IMR-90 (cell line): ENCODE measurements around the gene SYTL1. TPM values are rescaled to one million over a fixed set of nuclear protein-coding genes. Genes with fewer than 3 reads are reported as not detected.

Experiments
- ATAC-seq: fragments of 200-7000 bp; cut with Tn5 transposase; 2 replicates; pipeline ENCODE4 v1.9.1; 2020; ENCODE audit warnings: low read depth, mild to moderate bottlenecking, moderate library complexity
- BruUV-seq: library from RNA; stranded (reverse); fragments of 400-500 nt; replicated peaks from 2 replicates; lab custom pipeline; 2021; lab: Mats Ljungman, UMichigan
- CTCF ChIA-PET: fragments of 300-600 bp; formaldehyde crosslinking; extraction: SDS; loops from one replicate; lab custom pipeline; 2021; ENCODE audit warnings: antibody characterized with exemption; lab: Yijun Ruan, JAX
- POLR2A ChIA-PET: fragments of 300-600 bp; sonication (Branson Sonifier 250); formaldehyde crosslinking; loops from one replicate; lab custom pipeline; 2022; ENCODE audit warnings: antibody characterized with exemption; ENCODE audit not compliant: unreplicated experiment; lab: Charles Lee
- DNase-seq: peaks from one replicate; pipeline ENCODE4 v3.0.0; 2013
- H2AFZ ChIP-seq: replicated peaks from 2 replicates; pipeline ENCODE3; 2013; ENCODE audit warnings: low read length, mild to moderate bottlenecking; ENCODE audit not compliant: poor library complexity
- H2AK5ac ChIP-seq: 2 replicates; pipeline ENCODE4 v1.6.1; 2013; ENCODE audit warnings: low read depth, low read length, inconsistent platforms
- H2AK9ac ChIP-seq: replicated peaks from 2 replicates; pipeline ENCODE3; 2013; ENCODE audit warnings: mild to moderate bottlenecking, low read depth, low read length, moderate library complexity; ENCODE audit not compliant: poor library complexity
- H2BK120ac ChIP-seq: 2 replicates; pipeline ENCODE4 v1.6.1; 2013; ENCODE audit warnings: low read depth, low read length, inconsistent platforms
- H2BK15ac ChIP-seq: 3 replicates; pipeline ENCODE4 v1.6.1; 2013; ENCODE audit warnings: low read depth, low read length, inconsistent platforms
- H2BK20ac ChIP-seq: 2 replicates; pipeline ENCODE4 v1.6.1; 2013; ENCODE audit warnings: low read depth, mild to moderate bottlenecking, inconsistent platforms, low read length, moderate library complexity
- H2BK5ac ChIP-seq: 2 replicates; pipeline ENCODE4 v1.6.1; 2013; ENCODE audit warnings: mild to moderate bottlenecking, low read depth, low read length, inconsistent platforms; ENCODE audit not compliant: poor library complexity, severe bottlenecking
- H3K14ac ChIP-seq: replicated peaks from 2 replicates; pipeline ENCODE4 v1.6.1; 2013; ENCODE audit warnings: low read depth, low read length, inconsistent platforms
- H3K18ac ChIP-seq: 2 replicates; pipeline ENCODE4 v1.6.1; 2013; ENCODE audit warnings: low read depth, low read length, control low read depth
- H3K23ac ChIP-seq: 2 replicates; pipeline ENCODE4 v1.6.1; 2013; ENCODE audit warnings: low read depth, low read length, inconsistent platforms
- H3K27ac ChIP-seq: 2 replicates; pipeline ENCODE4 v1.5.1; 2013; ENCODE audit warnings: mild to moderate bottlenecking, control low read depth, low read length; ENCODE audit not compliant: insufficient read depth
- H3K27me3 ChIP-seq: 2 replicates; pipeline ENCODE4 v1.6.1; 2013; ENCODE audit warnings: low read length; ENCODE audit not compliant: control insufficient read depth, insufficient read depth
- H3K36me3 ChIP-seq: 2 replicates; pipeline ENCODE4 v1.6.1; 2013; ENCODE audit warnings: low read length, mixed read lengths; ENCODE audit not compliant: control insufficient read depth, insufficient read depth
- H3K4ac ChIP-seq: 2 replicates; pipeline ENCODE4 v1.6.1; 2013; ENCODE audit warnings: low read depth, low read length, inconsistent platforms
- H3K4me1 ChIP-seq: 2 replicates; pipeline ENCODE4 v1.6.1; 2013; ENCODE audit warnings: low read length, mixed read lengths; ENCODE audit not compliant: control insufficient read depth, insufficient read depth
- H3K4me2 ChIP-seq: 2 replicates; pipeline ENCODE4 v1.6.1; 2013; ENCODE audit warnings: low read depth, mild to moderate bottlenecking, control low read depth, low read length, moderate library complexity
- H3K4me3 ChIP-seq: 2 replicates; pipeline ENCODE4 v1.5.1; 2013; ENCODE audit warnings: low read depth, mild to moderate bottlenecking, control low read depth, low read length, moderate library complexity; ENCODE audit not compliant: insufficient read depth
- H3K56ac ChIP-seq: 2 replicates; pipeline ENCODE4 v1.6.1; 2013; ENCODE audit warnings: low read length, inconsistent platforms; ENCODE audit not compliant: insufficient read depth; ENCODE audit errors: extremely low read depth
- H3K79me1 ChIP-seq, 2 experiments: 2 replicates each; pipeline ENCODE4 v1.6.1; 2013; ENCODE audit warnings: low read length in 2 of 2, inconsistent platforms in 1 of 2, low read depth in 1 of 2
- H3K9ac ChIP-seq: 2 replicates; pipeline ENCODE4 v1.6.1; 2013; ENCODE audit warnings: low read depth, low read length, control low read depth
- H3K9me1 ChIP-seq: 2 replicates; pipeline ENCODE4 v1.6.1; 2013; ENCODE audit warnings: low read length, inconsistent platforms; ENCODE audit not compliant: insufficient read depth
- H3K9me3 ChIP-seq: 2 replicates; pipeline ENCODE4 v1.6.1; 2013; ENCODE audit warnings: low read length; ENCODE audit not compliant: control insufficient read depth, insufficient read depth
- H4K20me1 ChIP-seq: 2 replicates; pipeline ENCODE4 v1.6.1; 2013; ENCODE audit warnings: low read length, inconsistent platforms; ENCODE audit not compliant: insufficient read depth
- H4K5ac ChIP-seq: 2 replicates; pipeline ENCODE4 v1.6.1; 2013; ENCODE audit warnings: mild to moderate bottlenecking, low read depth, low read length, control low read depth
- H4K8ac ChIP-seq, 2 experiments: 2 replicates each; pipeline ENCODE4 v1.6.1; 2013; ENCODE audit warnings: low read depth in 2 of 2, low read length in 2 of 2, control low read depth in 1 of 2, inconsistent platforms in 1 of 2
- H4K91ac ChIP-seq: 2 replicates; pipeline ENCODE4 v1.6.1; 2013; ENCODE audit warnings: low read depth, low read length, inconsistent platforms; ENCODE audit not compliant: insufficient read depth
- BHLHE40 ChIP-seq: fragments of 150-350 bp; IDR thresholded peaks from 2 replicates; pipeline ENCODE4 v1.6.1; 2016; ENCODE audit warnings: mild to moderate bottlenecking, low read depth, low read length
- ELK1 ChIP-seq: fragments of 150-350 bp; IDR thresholded peaks from 2 replicates; pipeline ENCODE4 v1.6.1; 2016; ENCODE audit warnings: low read depth, mild to moderate bottlenecking, low read length, moderate library complexity, borderline replicate concordance
- MXI1 ChIP-seq: IDR thresholded peaks from 2 replicates; pipeline ENCODE4 v1.6.1; 2012; ENCODE audit warnings: low read depth, mild to moderate bottlenecking, low read length, moderate library complexity, borderline replicate concordance
- RCOR1 ChIP-seq: IDR thresholded peaks from 2 replicates; pipeline ENCODE4 v1.6.1; 2012; ENCODE audit warnings: mild to moderate bottlenecking, low read length, improper control_type of control experiment; ENCODE audit not compliant: insufficient replicate concordance
- RFX5 ChIP-seq: IDR thresholded peaks from 2 replicates; pipeline ENCODE4 v1.8.0; 2012; ENCODE audit warnings: low read depth, mild to moderate bottlenecking, low read length, moderate library complexity
- WGBS, 2 experiments: methylation state at CpG; one replicate each; pipeline versions ENCODE4 v1.1.5 to v1.1.7; 2013; ENCODE audit warnings: missing lambda C conversion rate in 2 of 2; ENCODE audit not compliant: insufficient read length in 1 of 2; ENCODE audit errors: extremely low coverage in 2 of 2; 5-methylcytosine and 5-hydroxymethylcytosine counted together
- dilution Hi-C: fragments of 300-500 bp; cut with HindIII; formaldehyde crosslinking; loops from one replicate; pipeline ENCODE4 v1.14.3; 2018; ENCODE audit warnings: low sequenced_read_pairs; ENCODE audit not compliant: unreplicated experiment
- in situ Hi-C: fragments of 300-500 bp; cut with MboI; formaldehyde crosslinking; loops from 3 replicates; pipeline ENCODE4 v1.14.3; 2019; ENCODE audit warnings: low sequenced_read_pairs, inconsistent platforms, mixed read lengths
- intact Hi-C: fragments of 100-400 bp; cut with micrococcal nuclease; formaldehyde crosslinking; loops from 2 replicates; pipeline ENCODE4 v1.10.0; 2022
- polyA plus RNA-seq, 3 experiments: library from polyadenylated mRNA; depleted of rRNA; stranded (reverse); fragments of >200 nt; gene quantifications; 2 replicates each; pipeline ENCODE4 v1.2.3, GENCODE V29; 2012; ENCODE audit warnings: low replicate concordance in 1 of 3
- total RNA-seq: library from RNA; depleted of rRNA; stranded (reverse); fragments of >200 nt; gene quantifications from 2 replicates; pipeline ENCODE4 v1.2.3, GENCODE V29; 2012

Gene SYTL1
- total and polyA plus RNA-seq, 2 of the 4 experiments (the other 2 are of a cell fraction), result 0.18 to 1.0 TPM

- intact Hi-C loops (no loop called here), dilution Hi-C loops (no loop called here), in situ Hi-C loops (no loop called here)
- no peak overlapping the region for H2AFZ ChIP-seq
- H2BK5ac ChIP-seq, result no peak overlapping the region
- H2BK20ac ChIP-seq, result no peak overlapping the region
- H2BK120ac ChIP-seq, result no peak overlapping the region
- H3K9me1 ChIP-seq, result no peaks in the 10 kb centered on the region
- H3K14ac ChIP-seq, result no peak overlapping the region
- H2AK9ac ChIP-seq, result no peak overlapping the region
- no peak for DNase-seq
- no peak overlapping the region for H3K56ac ChIP-seq
- TF ChIP-seq BHLHE40 (no peak), ELK1 (no peak), MXI1 (no peak), RFX5 (no peak), RCOR1 (no peak)
- no peaks in the 10 kb centered on the region for H3K36me3 ChIP-seq
- no peak overlapping the region for H3K23ac ChIP-seq
- no peak overlapping the region for H3K18ac ChIP-seq
- BruUV-seq, result no TSS peak
- ChIA-PET CTCF (interaction anchor here (0.6 to 1.3 kb wide), 2 partner anchors 11 to 76 kb away, joined by 3 read pairs; partner anchors contain the start of gene MAP3K6), POLR2A (no interaction called here)
- H3K27me3 ChIP-seq, result peaks cover 37% of the 10 kb centered on the region
- no CpG with 5 or more reads among the region's 12 CpGs for WGBS, 2 experiments
- no peak overlapping the region for H3K4ac ChIP-seq
- H4K8ac ChIP-seq, result no peak overlapping the region
- H3K9ac ChIP-seq, result no peak overlapping the region
- no peaks in the 10 kb centered on the region for H3K79me1 ChIP-seq
- H3K4me1 ChIP-seq, result no peaks in the 10 kb centered on the region
- no peak overlapping the region for H2BK15ac ChIP-seq
- H3K4me3 ChIP-seq, result no peak overlapping the region
- no peak for ATAC-seq
- no peaks in the 10 kb centered on the region for H3K9me3 ChIP-seq
- H3K27ac ChIP-seq, result no peak overlapping the region
- H3K4me2 ChIP-seq, result no peak overlapping the region
- H4K5ac ChIP-seq, result no peak overlapping the region
- H4K20me1 ChIP-seq, result no peaks in the 10 kb centered on the region; the same call in 1 of the 2 replicates
- H4K91ac ChIP-seq, result no peak overlapping the region
- no peak overlapping the region for H2AK5ac ChIP-seq
Measured at GRCh38 chr1:27377760-27378495, 36.1 kb downstream of the SYTL1 start.
